NCI-H2171 treated with DMSO at 0.1 percent for 48 hours (cell line): ENCODE data around the gene DCTN4.
A peak's percentile ranks its signal among the peaks of the same experiment; 100 is the strongest.

Experiments used
- DNase-seq: peaks from one replicate; lab custom pipeline; 2025; lab: John Stamatoyannopoulos, UW

Gene DCTN4

GRCh38 chr5:150740992-150741391 is 17.8 kb downstream of the DCTN4 start:
- no peak for DNase-seq

GRCh38 chr5:150738862-150739261 is 20.0 kb downstream of the DCTN4 start:
- DNase-seq: no peak

- DNase-seq: no peak
These were observed 24.0 kb downstream of the DCTN4 start for GRCh38 chr5:150734579-150735384.

GRCh38 chr5:150731669-150732242 is 27.1 kb downstream of the DCTN4 start:
- no peak for DNase-seq

- DNase-seq: no peak
These were observed 29.0 kb downstream of the DCTN4 start for GRCh38 chr5:150729859-150730258.

GRCh38 chr5:150723845-150724244 is 35.0 kb downstream of the DCTN4 start:
- no peak for DNase-seq

GRCh38 chr5:150710165-150710564 is 48.7 kb downstream of the DCTN4 start:
- DNase-seq: peak; percentile 15

GRCh38 chr5:150706776-150707390 is 51.9 kb downstream of the DCTN4 start:
- DNase-seq: no peak

- no peak for DNase-seq
These were observed 55.1 kb downstream of the DCTN4 start for GRCh38 chr5:150703762-150704161.

- peak; percentile 86 for DNase-seq
These were observed 58.0 kb downstream of the DCTN4 start, which contains the start of gene RBM22 for GRCh38 chr5:150700594-150701377. TSS of gene RBM22 (minus strand) at chr5:150701062. CDS start at chr5:150700985, 77 bp downstream.

- no peak for DNase-seq
These were observed 58.6 kb downstream of the DCTN4 start for GRCh38 chr5:150700246-150700593.

GRCh38 chr5:150694612-150695011 is 64.2 kb downstream of the DCTN4 start:
- DNase-seq: no peak

- no peak for DNase-seq
These were observed 66.5 kb downstream of the DCTN4 start for GRCh38 chr5:150692276-150692675.

GRCh38 chr5:150690760-150691159 is 68.1 kb downstream of the DCTN4 start:
- no peak for DNase-seq

GRCh38 chr5:150689120-150689519 is 69.7 kb downstream of the DCTN4 start:
- no peak for DNase-seq

GRCh38 chr5:150676578-150676977 is 82.2 kb downstream of the DCTN4 start:
- DNase-seq: no peak

- no peak for DNase-seq
These were observed 83.7 kb downstream of the DCTN4 start for GRCh38 chr5:150675069-150675468.

GRCh38 chr5:150674341-150674821 is 84.4 kb downstream of the DCTN4 start:
- no peak for DNase-seq

GRCh38 chr5:150672884-150673275 is 85.9 kb downstream of the DCTN4 start:
- DNase-seq: no peak

- no peak for DNase-seq
These were observed 86.5 kb downstream of the DCTN4 start for GRCh38 chr5:150672237-150672883.

- DNase-seq: no peak
These were observed 87.1 kb downstream of the DCTN4 start for GRCh38 chr5:150671509-150672236.
